Mucosa of rectum (tissue), 2 donors: ENCODE results near the gene NOG.

Source experiments
- H3K27ac ChIP-seq, 2 donors: one replicate each; pipeline ENCODE4 v1.7.0; 2013; ENCODE audit warnings: inconsistent platforms in 2 of 2, low read depth in 2 of 2, low read length in 2 of 2
- H3K27me3 ChIP-seq, 2 donors: one replicate each; pipeline ENCODE4 v1.7.0; 2013; ENCODE audit warnings: low read length in 2 of 2; ENCODE audit not compliant: control insufficient read depth in 2 of 2, insufficient read depth in 2 of 2
- H3K36me3 ChIP-seq, 2 donors: one replicate each; pipeline ENCODE4 v1.7.0; 2013; ENCODE audit warnings: low read length in 2 of 2; ENCODE audit not compliant: control insufficient read depth in 2 of 2, insufficient read depth in 2 of 2
- H3K4me1 ChIP-seq, 2 donors: one replicate each; pipeline ENCODE4 v1.7.0; 2013; ENCODE audit warnings: low read length in 2 of 2, mild to moderate bottlenecking in 1 of 2; ENCODE audit not compliant: control insufficient read depth in 2 of 2, insufficient read depth in 2 of 2
- H3K4me3 ChIP-seq, 2 donors: one replicate each; pipeline ENCODE4 v1.7.0; 2013; ENCODE audit warnings: low read length in 2 of 2
- H3K9ac ChIP-seq, 2 donors: one replicate each; pipeline ENCODE4 v1.7.0; 2013; ENCODE audit warnings: low read length in 2 of 2, low read depth in 1 of 2, mild to moderate bottlenecking in 1 of 2
- H3K9me3 ChIP-seq, 2 donors: one replicate each; pipeline ENCODE4 v1.7.0; 2013; ENCODE audit warnings: low read length in 2 of 2; ENCODE audit not compliant: control insufficient read depth in 2 of 2
- donor health status: healthy.
- donor health status: Normal muscosa, but diverticular disease.

NOG gene

GRCh38 chr17:56596691-56597494, 3.4 kb downstream of the NOG start:
- Histone ChIP-seq H3K36me3 (no peaks in the 10 kb centered on the region), H3K27me3 (peaks cover 36 to 44% of the 10 kb centered on the region in 2 donors), H3K9me3 (no peaks in the 10 kb centered on the region), H3K4me1 (peaks cover 9 to 12% of the 10 kb centered on the region in 2 donors), H3K9ac (no peak overlapping the region), H3K27ac (no peak overlapping the region), H3K4me3 (peak overlapping the region in 1 of 2 donors; percentile 2)

- no peak overlapping the region for H3K27ac ChIP-seq
- H3K27me3 ChIP-seq = peaks cover 30 to 41% of the 10 kb centered on the region in 2 donors
Measured at GRCh38 chr17:56597495-56597990, 4.0 kb downstream of the NOG start.

DNA sequence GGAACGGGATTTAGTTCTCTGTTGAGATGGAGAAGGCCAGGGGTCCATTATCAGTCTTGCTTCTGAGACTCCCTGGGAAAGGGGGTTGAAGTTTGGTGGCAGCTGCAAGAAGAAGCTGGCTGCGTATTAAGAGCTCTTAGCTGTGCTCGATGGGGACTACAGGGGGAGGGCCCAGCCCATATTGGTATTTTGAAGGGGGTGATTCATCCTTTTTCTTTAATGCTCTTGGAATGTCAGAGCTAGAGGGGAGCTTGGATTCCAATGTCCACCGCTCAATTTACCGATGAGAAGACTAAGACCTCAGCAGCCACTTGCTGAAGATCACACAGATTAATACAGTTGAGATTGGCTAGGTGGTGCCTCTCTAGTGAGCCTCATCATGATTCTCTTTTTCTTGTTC, 5.0 kb downstream of the NOG start:
- H3K36me3 ChIP-seq = no peaks in the 10 kb centered on the region
- H3K27ac ChIP-seq = no peak overlapping the region
- no peak overlapping the region for H3K9ac ChIP-seq
- H3K4me1 ChIP-seq = peaks cover 2 to 12% of the 10 kb centered on the region in 2 donors
- peaks cover 30 to 37% of the 10 kb centered on the region in 2 donors for H3K27me3 ChIP-seq
- H3K9me3 ChIP-seq = no peaks in the 10 kb centered on the region
- no peak overlapping the region for H3K4me3 ChIP-seq

More at GRCh38 chr17:56597495-56597990, 4.0 kb downstream of the NOG start:
- Histone ChIP-seq H3K4me1 (peaks cover 7 to 12% of the 10 kb centered on the region in 2 donors), H3K9ac (no peak overlapping the region), H3K36me3 (no peaks in the 10 kb centered on the region), H3K4me3 (no peak overlapping the region), H3K9me3 (no peaks in the 10 kb centered on the region)

GRCh38 chr17:56599088-56599487, 5.6 kb downstream of the NOG start:
- no peak overlapping the region for H3K4me3 ChIP-seq
- peaks cover 30 to 37% of the 10 kb centered on the region in 2 donors for H3K27me3 ChIP-seq
- H3K36me3 ChIP-seq = no peaks in the 10 kb centered on the region
- H3K9me3 ChIP-seq = no peaks in the 10 kb centered on the region
- no peak overlapping the region for H3K9ac ChIP-seq
- H3K4me1 ChIP-seq = peaks cover 2 to 12% of the 10 kb centered on the region in 2 donors
- H3K27ac ChIP-seq = no peak overlapping the region

DNA sequence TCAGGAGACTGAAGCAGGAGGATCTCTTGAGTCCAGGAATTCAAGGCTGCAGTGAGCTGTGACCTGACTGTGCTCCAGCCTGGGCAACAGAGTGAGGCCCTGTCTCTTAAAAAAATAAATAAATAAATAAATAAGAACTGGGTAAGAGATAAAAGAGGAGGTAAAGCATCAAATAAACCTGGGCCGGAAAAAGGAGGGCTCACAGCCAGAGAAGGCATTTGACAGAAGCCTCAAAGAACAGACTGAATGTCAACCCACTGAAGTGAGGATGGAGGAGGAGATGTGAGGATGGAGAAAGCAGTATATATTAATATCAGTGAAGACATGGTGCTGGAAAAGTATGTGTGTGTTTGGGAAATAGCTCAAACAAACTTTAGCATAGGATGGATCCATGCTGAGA, 6.1 kb downstream of the NOG start:
- H3K36me3 ChIP-seq = no peaks in the 10 kb centered on the region
- no peak overlapping the region for H3K9ac ChIP-seq
- peaks cover 27 to 33% of the 10 kb centered on the region in 2 donors for H3K27me3 ChIP-seq
- H3K27ac ChIP-seq = no peak overlapping the region
- H3K9me3 ChIP-seq = no peaks in the 10 kb centered on the region
- no peak overlapping the region for H3K4me3 ChIP-seq
- peaks cover under 1 to 7% of the 10 kb centered on the region in 2 donors for H3K4me1 ChIP-seq

- H3K9ac ChIP-seq = no peak overlapping the region
- no peak overlapping the region for H3K27ac ChIP-seq
- peaks cover 0 to 5% of the 10 kb centered on the region in 2 donors for H3K4me1 ChIP-seq
- no peaks in the 10 kb centered on the region for H3K36me3 ChIP-seq
- no peaks in the 10 kb centered on the region for H3K9me3 ChIP-seq
- no peak overlapping the region for H3K4me3 ChIP-seq
- peaks cover 25 to 29% of the 10 kb centered on the region in 2 donors for H3K27me3 ChIP-seq
Measured at GRCh38 chr17:56600256-56600655, 6.8 kb downstream of the NOG start.

GRCh38 chr17:56601591-56601990, 8.1 kb downstream of the NOG start:
- no peaks in the 10 kb centered on the region for H3K9me3 ChIP-seq
- H3K36me3 ChIP-seq = no peaks in the 10 kb centered on the region
- no peak overlapping the region for H3K27ac ChIP-seq
- no peak overlapping the region for H3K9ac ChIP-seq
- H3K27me3 ChIP-seq = peaks cover 19 to 23% of the 10 kb centered on the region in 2 donors
- H3K4me3 ChIP-seq = no peak overlapping the region
- H3K4me1 ChIP-seq = peaks cover 0 to 2% of the 10 kb centered on the region in 2 donors

DNA sequence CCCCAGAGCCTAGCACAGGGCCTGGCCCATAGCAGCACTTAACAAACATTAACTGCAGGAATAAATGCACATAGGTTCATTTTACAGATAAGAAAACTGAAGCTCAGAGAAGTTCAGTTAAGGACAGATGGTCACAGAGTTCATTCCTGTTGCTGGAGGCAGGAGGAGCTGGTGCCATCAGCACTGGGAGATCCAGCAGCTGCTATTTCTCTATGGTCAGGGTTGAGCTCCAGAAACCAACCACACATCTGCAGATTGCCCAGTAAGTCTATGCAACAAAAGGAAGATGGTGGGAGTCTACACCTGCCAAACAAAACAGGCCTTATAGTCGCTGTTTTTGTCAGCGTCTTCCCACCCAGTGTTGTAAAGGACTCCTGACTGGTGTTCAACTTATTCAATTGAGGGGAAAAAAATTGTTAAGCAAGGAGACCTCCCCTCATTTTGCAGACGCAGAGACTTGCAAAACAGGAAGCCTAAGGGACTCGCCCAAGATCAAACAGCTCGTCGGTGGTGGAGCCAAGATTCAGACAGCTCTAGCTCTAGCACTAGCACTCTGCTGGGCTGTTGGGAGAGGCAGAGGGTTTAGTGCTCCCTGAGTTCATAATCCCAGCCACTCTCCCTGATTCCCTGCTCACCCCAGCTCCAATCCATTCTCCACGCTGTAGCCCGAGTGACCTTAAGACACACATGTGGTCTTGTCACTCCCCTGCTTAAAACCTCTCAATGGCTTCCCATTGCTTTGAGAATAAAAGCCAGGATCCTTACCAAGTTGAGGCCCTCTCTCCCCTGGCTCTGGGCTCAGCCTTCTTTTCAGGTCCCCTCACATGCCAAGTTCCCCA, 9.0 kb downstream of the NOG start:
- Histone ChIP-seq H3K27ac (no peak overlapping the region), H3K36me3 (no peaks in the 10 kb centered on the region), H3K4me1 (peaks cover 0 to 2% of the 10 kb centered on the region in 2 donors), H3K9me3 (no peaks in the 10 kb centered on the region), H3K27me3 (peaks cover 13 to 23% of the 10 kb centered on the region in 2 donors), H3K9ac (no peak overlapping the region), H3K4me3 (no peak overlapping the region)

DNA sequence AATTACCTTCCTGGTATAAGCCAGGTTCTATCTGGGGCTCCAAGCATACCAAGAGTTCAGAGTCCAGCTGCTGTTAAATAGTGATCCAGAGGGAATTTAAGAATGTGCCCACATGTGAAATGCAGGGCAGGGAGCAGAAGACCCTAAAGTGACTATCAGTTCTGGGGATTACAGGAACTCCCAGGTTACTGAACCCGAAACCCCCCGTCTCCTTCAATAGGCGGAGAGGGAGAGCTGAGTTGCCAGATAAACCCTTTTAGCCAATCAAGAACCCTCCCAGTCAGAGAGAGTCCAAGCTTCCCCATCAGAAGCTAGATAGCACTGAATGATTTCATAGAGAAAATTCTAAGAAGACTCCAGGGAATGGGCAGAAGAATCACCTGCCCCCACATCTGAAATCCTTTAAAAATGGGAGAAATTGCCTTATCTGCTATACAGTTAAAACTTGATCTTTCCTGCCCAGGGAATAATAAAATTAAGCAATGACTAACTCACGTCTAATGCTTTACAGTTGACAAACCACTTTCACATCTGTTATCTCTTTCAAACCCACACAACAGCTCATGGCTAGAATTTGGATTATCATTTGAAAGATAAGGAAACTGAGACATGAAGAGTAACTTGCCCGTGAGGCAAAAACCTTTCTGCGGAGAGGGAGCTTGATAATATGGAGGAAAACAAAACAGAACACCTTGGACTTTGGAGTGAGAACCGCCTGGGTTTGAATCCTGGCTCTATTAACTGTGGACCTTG, 10.2 kb downstream of the NOG start:
- Histone ChIP-seq H3K4me1 (no peaks in the 10 kb centered on the region), H3K9ac (no peak overlapping the region), H3K9me3 (no peaks in the 10 kb centered on the region), H3K4me3 (no peak overlapping the region), H3K27me3 (peaks cover 3 to 12% of the 10 kb centered on the region in 2 donors), H3K27ac (no peak overlapping the region), H3K36me3 (no peaks in the 10 kb centered on the region)
